ENCODE measurements around the gene MRPL53.

The MRPL53 gene

DNA sequence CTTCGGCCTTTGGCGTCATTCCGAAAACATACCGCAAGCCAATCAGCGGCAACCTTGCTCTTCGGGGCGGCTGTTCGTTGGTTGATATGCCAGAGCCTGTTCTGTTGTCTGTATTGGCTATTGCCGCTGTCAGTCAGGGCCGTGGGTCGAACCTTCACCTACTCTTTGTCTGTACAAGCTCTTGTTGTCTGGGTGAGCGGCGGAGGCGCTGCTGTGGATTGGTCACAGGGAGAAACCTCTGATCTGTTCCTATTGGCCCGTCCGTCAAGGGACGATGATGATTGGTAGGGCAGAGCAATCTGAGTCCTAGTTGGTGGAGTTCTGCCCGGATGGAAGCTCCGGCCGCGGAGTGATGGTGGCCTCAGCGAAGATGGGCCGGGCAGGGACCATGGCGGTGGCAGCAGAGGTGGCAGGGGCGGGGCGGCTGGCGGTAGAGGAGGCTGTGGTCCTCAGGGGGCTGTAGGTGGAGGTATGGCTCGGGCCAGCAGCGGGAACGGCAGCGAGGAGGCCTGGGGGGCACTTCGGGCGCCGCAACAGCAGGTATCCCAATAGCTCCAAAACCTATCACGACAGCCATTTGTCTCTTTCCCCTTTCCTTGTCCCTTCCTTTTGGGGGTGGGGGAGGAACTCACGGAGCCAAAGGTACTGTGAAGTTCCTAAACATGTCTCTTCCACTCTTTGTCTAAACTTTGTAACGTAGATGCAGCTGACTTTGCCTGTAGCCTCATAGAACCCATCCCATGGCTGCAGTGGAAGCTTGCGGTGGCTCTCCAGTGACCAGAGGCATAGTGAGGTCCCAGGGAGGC lies 14.1 kb downstream of the MRPL53 start, which contains the start of gene WBP1:
Gene WBP1, plus strand, starts transcription at position 307 of the 806 bp plus-strand sequence. Its CDS starts 165 bp downstream, at position 472.
- WGBS = under 1% methylated on average over 27 of the region's 38 CpGs
- Histone ChIP-seq H2AFZ (ENCODE audit: low read depth, low read length) (peak within 1 kb of the TSS; percentile 44), H2BK12ac (ENCODE audit: low read length in 2 of 2) (peak within 1 kb of the TSS in 1 of 2 experiments; percentile 10), H2BK15ac (ENCODE audit: low read depth, poor library complexity, severe bottlenecking) (peak within 1 kb of the TSS; percentile 82), H3K4ac (ENCODE audit: low read depth in 1 of 2, low read length in 2 of 2) (peak within 1 kb of the TSS; percentile 84 to 94), H3K4me1 (ENCODE audit: control insufficient read depth, insufficient read depth, low read depth, low read length) (peaks cover 13% of the 10 kb centered on the region), H3K27ac (ENCODE audit: low read length, poor library complexity, severe bottlenecking) (peak within 1 kb of the TSS; percentile 93), H3K79me1 (replicated peaks; ENCODE audit: low read length, poor library complexity, severe bottlenecking) (peaks cover 43% of the 10 kb centered on the region), H3K23ac (ENCODE audit: low read length in 2 of 2) (peak within 1 kb of the TSS in 1 of 2 experiments; percentile 35), H3K36me3 (ENCODE audit: control insufficient read depth in 1 of 2, insufficient read depth in 2 of 2, low read depth in 1 of 2, low read length in 2 of 2) (peaks cover 27 to 36% of the 10 kb centered on the region in 2 experiments), H3K9ac (ENCODE audit: low read length) (peak within 1 kb of the TSS; percentile 96), H2BK120ac (ENCODE audit: low read depth, low read length) (peak within 1 kb of the TSS; percentile 71), H4K8ac (ENCODE audit: low read length) (peak within 1 kb of the TSS; percentile 95), H2AK5ac (ENCODE audit: low read length, severe bottlenecking) (peak within 1 kb of the TSS; percentile 90), H3K9me3 (ENCODE audit: control insufficient read depth, low read length) (no peaks in the 10 kb centered on the region), H3K14ac (ENCODE audit: low read length in 2 of 2) (peak within 1 kb of the TSS in 1 of 2 experiments; percentile 53), H3K4me3 (ENCODE audit: insufficient read depth in 1 of 2, low read depth in 1 of 2, low read length in 2 of 2) (peak within 1 kb of the TSS; percentile 72 to 99), H3K4me2 (ENCODE audit: low read length, poor library complexity, severe bottlenecking) (peak within 1 kb of the TSS; percentile 87), H4K91ac (ENCODE audit: low read length) (peak within 1 kb of the TSS; percentile 88), H3K18ac (ENCODE audit: low read depth in 1 of 2, low read length in 2 of 2) (peak within 1 kb of the TSS; percentile 70 to 76), H3K27me3 (ENCODE audit: control insufficient read depth in 1 of 2, insufficient read depth in 1 of 2, low read length in 2 of 2) (no peaks in the 10 kb centered on the region), H2BK5ac (ENCODE audit: low read depth, low read length, poor library complexity, severe bottlenecking) (peak within 1 kb of the TSS; percentile 89)
- peak; percentile 100 for DNase-seq

DNA sequence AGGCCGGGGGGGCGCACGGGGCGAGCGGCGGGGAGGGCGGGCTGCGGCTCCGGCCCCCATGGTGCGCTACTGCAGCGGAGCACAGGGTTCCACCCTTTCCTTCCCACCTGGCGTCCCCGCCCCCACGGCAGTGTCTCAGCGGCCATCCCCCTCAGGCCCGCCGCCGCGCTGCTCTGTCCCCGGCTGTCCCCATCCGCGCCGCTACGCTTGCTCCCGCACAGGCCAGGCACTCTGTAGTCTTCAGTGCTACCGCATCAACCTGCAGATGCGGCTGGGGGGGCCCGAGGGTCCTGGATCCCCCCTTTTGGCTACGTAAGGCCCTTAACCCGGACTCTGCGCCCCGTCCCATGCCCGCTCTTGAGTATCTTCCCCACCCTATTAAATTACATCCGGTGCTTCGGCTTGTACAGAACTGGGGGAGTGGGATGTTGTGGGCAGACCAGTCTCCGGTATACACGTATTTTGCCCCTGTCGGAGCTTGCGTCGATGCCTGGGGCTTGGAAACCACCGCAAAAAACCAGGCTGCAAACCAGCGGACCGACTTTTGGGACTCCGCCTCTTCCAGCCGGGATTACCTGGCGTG lies 14.8 kb downstream of the MRPL53 start:
- H3K9me3 ChIP-seq (ENCODE audit: control insufficient read depth, low read length) = no peaks in the 10 kb centered on the region
- WGBS = under 1% methylated on average over 39 of the region's 46 CpGs
- peak overlapping the region; percentile 60 to 70 for H3K18ac ChIP-seq (ENCODE audit: low read depth in 1 of 2, low read length in 2 of 2)

DNA sequence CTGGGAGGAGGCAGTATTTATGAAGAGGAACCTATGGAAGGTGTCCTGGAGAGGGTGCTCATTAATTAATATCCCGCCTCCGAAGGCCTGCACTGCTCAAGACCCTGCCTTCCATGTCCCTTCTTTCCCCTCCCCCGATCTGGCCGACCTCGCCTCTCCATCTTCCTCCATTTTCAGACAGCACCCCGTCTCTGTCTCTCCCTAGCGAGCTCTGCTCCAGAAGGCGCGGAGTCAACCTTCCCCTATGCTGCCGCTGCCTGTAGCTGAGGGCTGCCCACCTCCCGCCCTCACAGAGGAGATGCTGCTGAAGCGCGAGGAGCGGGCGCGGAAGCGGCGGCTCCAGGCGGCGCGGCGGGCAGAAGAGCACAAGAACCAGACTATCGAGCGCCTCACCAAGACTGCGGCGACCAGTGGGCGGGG lies 15.3 kb downstream of the MRPL53 start:
- Histone ChIP-seq H3K9ac (ENCODE audit: low read length) (peak overlapping the region; percentile 80), H3K18ac (ENCODE audit: low read depth in 1 of 2, low read length in 2 of 2) (peak overlapping the region; percentile 41 to 76), H3K27ac (ENCODE audit: low read length, poor library complexity, severe bottlenecking) (peak overlapping the region; percentile 75), H2BK12ac (ENCODE audit: low read length in 2 of 2) (no peak overlapping the region), H3K27me3 (ENCODE audit: control insufficient read depth in 1 of 2, insufficient read depth in 1 of 2, low read length in 2 of 2) (no peaks in the 10 kb centered on the region), H3K9me3 (ENCODE audit: control insufficient read depth, low read length) (no peaks in the 10 kb centered on the region), H3K14ac (ENCODE audit: low read length in 2 of 2) (no peak overlapping the region), H2BK120ac (ENCODE audit: low read depth, low read length) (peak overlapping the region; percentile 71), H3K4ac (ENCODE audit: low read depth in 1 of 2, low read length in 2 of 2) (peak overlapping the region; percentile 56 to 79), H2BK5ac (ENCODE audit: low read depth, low read length, poor library complexity, severe bottlenecking) (peak overlapping the region; percentile 50), H3K4me1 (ENCODE audit: control insufficient read depth, insufficient read depth, low read depth, low read length) (peaks cover 11% of the 10 kb centered on the region), H2AFZ (ENCODE audit: low read depth, low read length) (peak overlapping the region; percentile 33), H3K23ac (ENCODE audit: low read length in 2 of 2) (peak overlapping the region in 1 of 2 experiments; percentile 34), H4K8ac (ENCODE audit: low read length) (peak overlapping the region; percentile 95), H3K4me2 (ENCODE audit: low read length, poor library complexity, severe bottlenecking) (peak overlapping the region; percentile 87), H3K36me3 (ENCODE audit: control insufficient read depth in 1 of 2, insufficient read depth in 2 of 2, low read depth in 1 of 2, low read length in 2 of 2) (peaks cover 15 to 24% of the 10 kb centered on the region in 2 experiments), H2AK5ac (ENCODE audit: low read length, severe bottlenecking) (no peak overlapping the region), H4K91ac (ENCODE audit: low read length) (no peak overlapping the region), H3K79me1 (replicated peaks; ENCODE audit: low read length, poor library complexity, severe bottlenecking) (peaks cover 32% of the 10 kb centered on the region), H2BK15ac (ENCODE audit: low read depth, poor library complexity, severe bottlenecking) (peak overlapping the region; percentile 52), H3K4me3 (ENCODE audit: insufficient read depth in 1 of 2, low read depth in 1 of 2, low read length in 2 of 2) (peak overlapping the region; percentile 57 to 87)
- under 1% methylated on average over 18 of the region's 27 CpGs for WGBS
- no peak for DNase-seq

More for the DNA sequence above, 14.8 kb downstream of the MRPL53 start:
- H3K4ac ChIP-seq (ENCODE audit: low read depth in 1 of 2, low read length in 2 of 2) = peak overlapping the region; percentile 77 to 84
- peak overlapping the region; percentile 82 for H2BK15ac ChIP-seq (ENCODE audit: low read depth, poor library complexity, severe bottlenecking)
- H2AK5ac ChIP-seq (ENCODE audit: low read length, severe bottlenecking) = no peak overlapping the region
- DNase-seq = peak; percentile 60
- no peak overlapping the region for H3K23ac ChIP-seq (ENCODE audit: low read length in 2 of 2)
- peaks cover 11% of the 10 kb centered on the region for H3K4me1 ChIP-seq (ENCODE audit: control insufficient read depth, insufficient read depth, low read depth, low read length)
- H2AFZ ChIP-seq (ENCODE audit: low read depth, low read length) = peak overlapping the region; percentile 44
- H3K4me3 ChIP-seq (ENCODE audit: insufficient read depth in 1 of 2, low read depth in 1 of 2, low read length in 2 of 2) = peak overlapping the region; percentile 57 to 87
- peak overlapping the region; percentile 89 for H2BK5ac ChIP-seq (ENCODE audit: low read depth, low read length, poor library complexity, severe bottlenecking)
- peaks cover 20 to 29% of the 10 kb centered on the region in 2 experiments for H3K36me3 ChIP-seq (ENCODE audit: control insufficient read depth in 1 of 2, insufficient read depth in 2 of 2, low read depth in 1 of 2, low read length in 2 of 2)
- H3K27ac ChIP-seq (ENCODE audit: low read length, poor library complexity, severe bottlenecking) = peak overlapping the region; percentile 93
- H2BK12ac ChIP-seq (ENCODE audit: low read length in 2 of 2) = no peak overlapping the region
- H2BK120ac ChIP-seq (ENCODE audit: low read depth, low read length) = peak overlapping the region; percentile 71
- peak overlapping the region; percentile 63 for H4K8ac ChIP-seq (ENCODE audit: low read length)
- H4K91ac ChIP-seq (ENCODE audit: low read length) = peak overlapping the region; percentile 36
- no peaks in the 10 kb centered on the region for H3K27me3 ChIP-seq (ENCODE audit: control insufficient read depth in 1 of 2, insufficient read depth in 1 of 2, low read length in 2 of 2)
- H3K9ac ChIP-seq (ENCODE audit: low read length) = peak overlapping the region; percentile 92
- peaks cover 36% of the 10 kb centered on the region for H3K79me1 ChIP-seq (replicated peaks; ENCODE audit: low read length, poor library complexity, severe bottlenecking)
- peak overlapping the region; percentile 87 for H3K4me2 ChIP-seq (ENCODE audit: low read length, poor library complexity, severe bottlenecking)
- peak overlapping the region in 1 of 2 experiments; percentile 30 for H3K14ac ChIP-seq (ENCODE audit: low read length in 2 of 2)
